ENCODE results near the gene MBTPS1. TPM values are rescaled to one million over a fixed set of nuclear protein-coding genes. Genes with fewer than 3 reads are reported as not detected.

The MBTPS1 gene
- total and polyA plus RNA-seq, 2 donors (not counting 1 experiment from before 2014, with no cell fraction given), result 80.3 to 109 TPM

DNA sequence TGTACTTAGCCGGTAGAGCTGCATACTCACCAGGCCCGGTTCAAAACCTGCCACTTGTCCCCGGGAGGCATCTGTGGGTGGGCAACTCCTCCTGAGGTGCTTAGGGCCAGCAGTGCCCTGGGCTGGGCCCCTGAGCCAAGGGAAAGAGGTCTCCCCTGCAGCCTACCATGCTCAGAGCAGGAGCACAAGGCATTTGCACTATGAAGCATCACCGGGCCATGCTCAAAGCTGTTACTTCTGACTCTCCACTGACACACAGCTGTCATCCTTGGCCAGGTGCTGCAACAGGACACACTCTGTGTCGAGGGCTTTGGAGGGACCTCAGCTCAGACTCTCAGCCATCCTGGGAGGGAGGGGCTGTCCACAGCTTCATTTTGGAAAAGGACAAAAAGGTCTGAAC lies 111.4 kb downstream of the MBTPS1 start:
- no peak for DNase-seq (ENCODE audit: low read depth in 2 of 2)
- no peaks in the 10 kb centered on the region for H3K79me2 ChIP-seq (ENCODE audit: control insufficient read depth, insufficient read depth, low read length)
- no peak overlapping the region for H3K27ac ChIP-seq (ENCODE audit: insufficient read depth, low read length)
- H3K4me3 ChIP-seq (replicated peaks in 1 of 4; ENCODE audit: control extremely low read depth in 1 of 4, insufficient read depth in 1 of 4, low read depth in 3 of 4, low read length in 4 of 4), result no peak overlapping the region
- H3K36me3 ChIP-seq (ENCODE audit: control insufficient read depth, insufficient read depth, low read length), result no peaks in the 10 kb centered on the region
- H3K27me3 ChIP-seq (ENCODE audit: control insufficient read depth, insufficient read depth, low read length), result peaks cover 18% of the 10 kb centered on the region
- H4K20me1 ChIP-seq (ENCODE audit: control insufficient read depth, extremely low read depth, insufficient read depth, low read length), result no peaks in the 10 kb centered on the region
- H2AFZ ChIP-seq (ENCODE audit: low read length), result no peak overlapping the region
- no peaks in the 10 kb centered on the region for H3K9me3 ChIP-seq (ENCODE audit: control insufficient read depth, insufficient read depth, low read depth, low read length)
- no peak overlapping the region for H3K4me2 ChIP-seq (ENCODE audit: extremely low read depth, insufficient read depth, low read length)
- no peak for TF ChIP-seq EZH2 (IDR thresholded peaks at IDR 0.05; ENCODE audit: low read length, missing control alignments)
- TF ChIP-seq CTCF (conservative IDR thresholded peaks at IDR 0.05 in 1 of 2, IDR thresholded peaks at IDR 0.05 in 1 of 2; ENCODE audit: low read depth in 1 of 2, low read length in 2 of 2), result no peak
- no peaks in the 10 kb centered on the region for H3K4me1 ChIP-seq (ENCODE audit: control insufficient read depth, extremely low read depth, insufficient read depth, low read length)
- H3K9ac ChIP-seq (ENCODE audit: insufficient read depth, low read length), result no peak overlapping the region

DNA sequence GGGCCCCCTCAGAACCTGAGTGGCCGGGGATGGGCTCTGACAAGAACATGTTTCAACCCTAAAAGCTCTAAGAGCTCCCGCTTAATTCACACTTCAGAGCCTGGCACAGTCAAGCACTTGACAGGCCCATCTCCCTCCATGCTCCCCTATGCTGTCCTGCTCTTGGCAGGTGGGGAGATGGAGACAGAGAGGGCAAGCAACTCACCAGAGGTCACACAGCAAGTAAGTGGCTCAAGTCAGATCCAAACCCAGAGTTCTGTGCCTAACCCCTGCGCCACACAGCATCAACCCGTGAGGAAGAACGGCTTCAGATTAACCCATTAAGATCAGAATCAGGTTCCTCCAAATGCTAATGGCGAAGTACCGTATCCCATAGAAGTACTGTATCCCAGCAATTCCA lies 112.3 kb downstream of the MBTPS1 start:
- Histone ChIP-seq H3K4me3 (replicated peaks in 1 of 4; ENCODE audit: control extremely low read depth in 1 of 4, insufficient read depth in 1 of 4, low read depth in 3 of 4, low read length in 4 of 4) (no peak overlapping the region), H2AFZ (ENCODE audit: low read length) (no peak overlapping the region), H3K9ac (ENCODE audit: insufficient read depth, low read length) (no peak overlapping the region), H3K36me3 (ENCODE audit: control insufficient read depth, insufficient read depth, low read length) (no peaks in the 10 kb centered on the region), H3K27me3 (ENCODE audit: control insufficient read depth, insufficient read depth, low read length) (peaks cover 18% of the 10 kb centered on the region), H3K4me2 (ENCODE audit: extremely low read depth, insufficient read depth, low read length) (no peak overlapping the region), H3K79me2 (ENCODE audit: control insufficient read depth, insufficient read depth, low read length) (no peaks in the 10 kb centered on the region), H3K9me3 (ENCODE audit: control insufficient read depth, insufficient read depth, low read depth, low read length) (no peaks in the 10 kb centered on the region), H4K20me1 (ENCODE audit: control insufficient read depth, extremely low read depth, insufficient read depth, low read length) (no peaks in the 10 kb centered on the region), H3K4me1 (ENCODE audit: control insufficient read depth, extremely low read depth, insufficient read depth, low read length) (no peaks in the 10 kb centered on the region), H3K27ac (ENCODE audit: insufficient read depth, low read length) (no peak overlapping the region)
- TF ChIP-seq CTCF (conservative IDR thresholded peaks at IDR 0.05 in 1 of 2, IDR thresholded peaks at IDR 0.05 in 1 of 2; ENCODE audit: low read depth in 1 of 2, low read length in 2 of 2) (no peak), EZH2 (IDR thresholded peaks at IDR 0.05; ENCODE audit: low read length, missing control alignments) (no peak)
- no peak for DNase-seq (ENCODE audit: low read depth in 2 of 2)

Other genes with a start within 250 kb of the MBTPS1 start
- 3.3 and 3.8 TPM in 2 replicates for gene MLYCD, start 217.8 kb downstream of the MBTPS1 start, total RNA-seq
- 1.0 TPM in 2 replicates for gene MLYCD, start 217.8 kb downstream of the MBTPS1 start, polyA plus RNA-seq
- 3.6 and 6.6 TPM in 2 replicates for gene OSGIN1, start 163.7 kb downstream of the MBTPS1 start, total RNA-seq
- 2.1 and 5.5 TPM in 2 replicates for gene OSGIN1, start 163.7 kb downstream of the MBTPS1 start, polyA plus RNA-seq
- gene NECAB2, start 148.7 kb downstream of the MBTPS1 start, total RNA-seq, result under 0.01 and 0.17 TPM in 2 replicates
- gene NECAB2, start 148.7 kb downstream of the MBTPS1 start, polyA plus RNA-seq, result 0.03 and 0.41 TPM in 2 replicates
- not detected in 2 replicates for gene SLC38A8, start 74.1 kb downstream of the MBTPS1 start, total RNA-seq
- not detected in 2 replicates for gene SLC38A8, start 74.1 kb downstream of the MBTPS1 start, polyA plus RNA-seq
- gene HSDL1, start 28.2 kb upstream of the MBTPS1 start, total RNA-seq, result 21.8 and 24.8 TPM in 2 replicates
- 18.3 and 23.6 TPM in 2 replicates for gene HSDL1, start 28.2 kb upstream of the MBTPS1 start, polyA plus RNA-seq
- gene DNAAF1, start 28.4 kb upstream of the MBTPS1 start, total RNA-seq, result not detected in 2 replicates
- gene DNAAF1, start 28.4 kb upstream of the MBTPS1 start, polyA plus RNA-seq, result not detected in 2 replicates
- 9.8 and 12.9 TPM in 2 replicates for gene TAF1C, start 70.1 kb upstream of the MBTPS1 start, total RNA-seq
- gene TAF1C, start 70.1 kb upstream of the MBTPS1 start, polyA plus RNA-seq, result 9.3 and 15.9 TPM in 2 replicates
- not detected in 2 replicates for gene ADAD2, start 74.2 kb upstream of the MBTPS1 start, total RNA-seq
- not detected in 2 replicates for gene ADAD2, start 74.2 kb upstream of the MBTPS1 start, polyA plus RNA-seq
- not detected in 2 replicates for gene KCNG4, start 123.1 kb upstream of the MBTPS1 start, total RNA-seq
- not detected in 2 replicates for gene KCNG4, start 123.1 kb upstream of the MBTPS1 start, polyA plus RNA-seq
- gene WFDC1, start 177.9 kb upstream of the MBTPS1 start, total RNA-seq, result 3.1 and 34.0 TPM in 2 replicates
- 4.7 and 32.1 TPM in 2 replicates for gene WFDC1, start 177.9 kb upstream of the MBTPS1 start, polyA plus RNA-seq

Data from fibroblast of lung (primary cell).